ENCODE measurements around the gene CRADD. TPM values are rescaled to one million over a fixed set of nuclear protein-coding genes. Genes with fewer than 3 reads are reported as not detected.

CRADD gene
- total and polyA plus RNA-seq, 10 of the 15 experiments (the other 5 are each of a cell fraction or from before 2014, with no cell fraction given): 7.6 to 15.5 (median 11.7) TPM

GRCh38 chr12:93847517-93848474 is 170.6 kb downstream of the CRADD start:
- H4K20me1 ChIP-seq (ENCODE audit: control insufficient read depth, insufficient read depth): no peaks in the 10 kb centered on the region
- H3K36me3 ChIP-seq (ENCODE audit: control insufficient read depth in 2 of 2, insufficient read depth in 2 of 2, low read length in 1 of 2): no peaks in the 10 kb centered on the region
- RAD21 ChIA-PET (ENCODE audit: unreplicated experiment): interaction anchor here (0.8 kb wide), 1 partner anchor 12 kb away, joined by 3 read pairs; no protein-coding TSS in a partner anchor
- intact Hi-C loops (cut with micrococcal nuclease; ENCODE audit: unreplicated experiment): loop anchor here (5.0 kb wide), 2 partner anchors 170 to 275 kb away; partner anchors contain the start of genes CRADD and SOCS2
- no TSS peak for BruUV-seq (replicated peaks)
- 46% methylated on average over 7 of the region's 7 CpGs for WGBS (ENCODE audit: insufficient coverage, insufficient replicate concordance, low lambda C conversion rate, missing lambda C conversion rate)
- H3K4me2 ChIP-seq (ENCODE audit: control insufficient read depth, insufficient read depth): peak overlapping the region; percentile 53; the same call in 1 of the 2 replicates
- no peak overlapping the region for H3K4me3 ChIP-seq
- H3K79me2 ChIP-seq (ENCODE audit: control insufficient read depth, insufficient read depth, low read length): no peaks in the 10 kb centered on the region
- DNase-seq (ENCODE audit: low read depth, low spot score): peak; percentile 82
- peak; percentile 93 for ATAC-seq
- in situ Hi-C loops (cut with MboI): no loop called here
- 0 out of 2 replicates have a peak overlapping the region, but pooled peaks have one; percentile 17 for H3K27ac ChIP-seq (ENCODE audit: control insufficient read depth, insufficient read depth)
- SMC1A ChIA-PET (ENCODE audit: uncharacterized antibody, unreplicated experiment): interaction anchor here (0.6 to 1.0 kb wide), 3 partner anchors 19 to 278 kb away, joined by 3 to 6 read pairs (median 3); no protein-coding TSS in a partner anchor
- H3K27me3 ChIP-seq (replicated peaks in 1 of 2; ENCODE audit: control insufficient read depth in 2 of 2, insufficient read depth in 2 of 2, low read length in 1 of 2): no peaks in the 10 kb centered on the region
- POLR2A ChIA-PET: no interaction called here
- H3K9me3 ChIP-seq (replicated peaks; ENCODE audit: control insufficient read depth, insufficient read depth, low read length): no peaks in the 10 kb centered on the region; the same call in 2 of the 3 replicates
- FAIRE-seq: peak; percentile 90
- CTCF ChIA-PET: interaction anchor here (0.8 to 1.3 kb wide), 3 partner anchors 12 to 278 kb away, joined by 3 to 4 read pairs (median 3); no protein-coding TSS in a partner anchor
- no peak overlapping the region for H2AFZ ChIP-seq (ENCODE audit: control insufficient read depth, low read depth, low read length)
- no peak overlapping the region for H3K9ac ChIP-seq (ENCODE audit: control insufficient read depth, insufficient read depth, low read length)
- peaks cover 21% of the 10 kb centered on the region for H3K4me1 ChIP-seq (ENCODE audit: control insufficient read depth, insufficient read depth, low read length)
- no peak for TF ChIP-seq STAT1 (conservative IDR thresholded peaks at IDR 0.05)
- TF ChIP-seq E2F4 (IDR thresholded peaks at IDR 0.05; ENCODE audit: low read depth, low read length): no peak
- TF ChIP-seq CREB1 (IDR thresholded peaks at IDR 0.05; ENCODE audit: low read depth): peak; percentile 61; the same call in 1 of the 2 replicates
- 0 out of 2 replicates have a peak, but pooled peaks have one; percentile 25 for TF ChIP-seq BACH1 (IDR thresholded peaks at IDR 0.05; ENCODE audit: borderline replicate concordance)
- peak; percentile 79 for TF ChIP-seq MYB (IDR thresholded peaks at IDR 0.05; ENCODE audit: borderline replicate concordance, low read depth, low read length)
- TF ChIP-seq IRF4 (IDR thresholded peaks at IDR 0.05; ENCODE audit: low read depth, low read length): peak; percentile 98
- TF ChIP-seq KLF5 (IDR thresholded peaks at IDR 0.05; ENCODE audit: partially characterized antibody): peak; percentile 76
- no peak for TF ChIP-seq POLR2AphosphoS5 (IDR thresholded peaks at IDR 0.05; ENCODE audit: low read length)
- TF ChIP-seq HDGF (IDR thresholded peaks at IDR 0.05): no peak
- peak; percentile 99 for TF ChIP-seq SPI1 (IDR thresholded peaks at IDR 0.05; ENCODE audit: borderline replicate concordance, insufficient read depth, low read depth, low read length)
- no peak for TF ChIP-seq ZNF592 (IDR thresholded peaks at IDR 0.05)
- TF ChIP-seq MLLT1 (IDR thresholded peaks at IDR 0.05): peak; percentile 89
- no peak for TF ChIP-seq SUZ12 (IDR thresholded peaks at IDR 0.05; ENCODE audit: unreplicated experiment)

All from GM12878 (cell line).